ENCODE measurements around the gene COL19A1. TPM values are rescaled to one million over a fixed set of nuclear protein-coding genes. Genes with fewer than 3 reads are reported as not detected.
"Not testable (repeated sequence)": the region's sequence is repeated elsewhere in the genome, so short reads cannot be mapped to it uniquely, and the experiment has no call there.

The COL19A1 gene
- total RNA-seq, 1 experiment from 2014 or later, result 0.40 TPM

DNA sequence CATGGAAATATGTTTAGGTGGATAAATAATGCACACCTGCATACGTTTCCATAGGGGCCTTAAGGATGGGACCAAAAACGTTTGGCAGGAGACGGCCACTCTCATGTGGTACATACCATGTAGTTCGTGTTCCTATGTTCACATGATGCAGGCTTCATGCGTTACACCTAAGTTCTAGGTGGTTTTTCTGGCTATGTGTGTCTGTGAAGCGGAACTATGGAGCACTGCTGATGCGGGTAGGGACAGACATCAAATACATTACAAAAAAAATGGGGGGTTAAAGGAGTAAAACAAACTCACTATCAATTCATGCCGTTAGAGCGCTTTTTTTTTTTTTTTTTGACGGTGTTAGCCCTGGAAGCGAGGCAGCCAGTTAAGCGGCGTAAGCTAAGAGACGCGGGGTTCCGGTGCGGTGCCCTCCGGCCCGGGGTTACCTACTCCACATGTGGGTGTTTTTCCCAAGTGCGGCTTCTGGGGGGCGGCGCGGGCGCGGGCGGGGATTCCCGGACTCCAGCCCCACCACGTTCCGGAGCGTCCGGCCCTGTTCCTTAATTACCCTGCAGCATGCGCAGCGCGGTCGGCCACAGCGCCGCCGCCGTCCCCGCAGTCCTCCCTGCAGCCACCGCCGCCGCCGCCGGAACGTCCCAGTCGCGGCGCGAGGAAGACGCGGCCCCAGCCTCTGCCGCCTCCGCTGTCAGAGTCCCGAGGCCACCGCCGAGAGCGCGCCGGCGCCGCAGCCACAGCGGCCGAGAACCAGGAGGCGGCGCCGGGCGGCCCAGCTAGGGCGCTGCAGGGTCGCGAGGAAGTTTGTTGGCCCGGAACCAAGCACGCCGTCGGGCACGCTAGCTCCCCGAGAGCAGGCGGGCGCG lies 648 bp downstream of the COL19A1 start:
- peak; percentile 44 for DNase-seq (ENCODE audit: low read depth)

GRCh38 chr6:69867639-69867976 lies 1.3 kb downstream of the COL19A1 start:
- no peak for DNase-seq (ENCODE audit: low read depth)

- DNase-seq (ENCODE audit: low read depth), result no peak
These were observed 2.0 kb downstream of the COL19A1 start for GRCh38 chr6:69868252-69868804.

DNA sequence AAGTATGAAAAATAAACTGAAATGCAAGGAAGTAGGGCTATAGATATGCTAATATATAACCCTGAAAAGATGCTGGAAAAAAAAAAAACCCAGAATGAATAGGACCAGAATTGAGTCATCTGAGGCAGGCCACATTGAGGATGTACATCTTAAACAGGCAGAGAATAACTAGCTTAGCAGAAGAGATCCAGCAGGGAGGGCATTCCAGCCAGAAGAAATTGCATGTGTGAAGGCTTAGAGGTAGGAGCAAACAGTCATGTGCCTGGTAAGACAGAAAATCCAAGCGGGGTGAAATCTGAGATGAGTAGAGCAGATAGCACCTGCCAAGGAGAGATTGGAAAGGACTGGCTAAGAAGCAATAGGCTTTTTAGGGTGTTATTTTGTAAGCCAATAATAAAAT lies 2.6 kb downstream of the COL19A1 start:
- no peak for DNase-seq (ENCODE audit: low read depth)

- DNase-seq (ENCODE audit: low read depth), result peak; percentile 35
These were observed 4.8 kb downstream of the COL19A1 start for GRCh38 chr6:69871107-69871506.

DNA sequence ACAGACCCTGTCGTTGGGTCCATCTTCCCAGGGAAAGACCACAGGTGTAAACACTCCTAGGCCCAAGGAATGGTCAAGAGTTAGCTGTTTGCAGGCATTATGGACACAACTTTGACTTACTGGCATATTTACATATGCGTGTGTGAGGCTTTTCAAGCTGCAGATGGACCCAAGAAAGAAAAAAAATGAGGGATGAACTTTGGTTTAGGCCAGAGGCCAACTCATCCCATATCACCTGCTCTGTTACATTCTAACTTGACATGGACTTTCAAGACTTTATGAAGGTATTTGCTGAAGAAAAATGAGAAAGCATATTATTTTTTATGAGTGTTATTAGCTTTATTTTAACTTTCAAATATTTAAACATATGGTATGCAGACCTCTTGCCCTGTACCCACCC lies 6.9 kb downstream of the COL19A1 start:
- DNase-seq (ENCODE audit: low read depth), result no peak

GRCh38 chr6:69875715-69876114 lies 9.4 kb downstream of the COL19A1 start:
- no peak for DNase-seq (ENCODE audit: low read depth)

DNA sequence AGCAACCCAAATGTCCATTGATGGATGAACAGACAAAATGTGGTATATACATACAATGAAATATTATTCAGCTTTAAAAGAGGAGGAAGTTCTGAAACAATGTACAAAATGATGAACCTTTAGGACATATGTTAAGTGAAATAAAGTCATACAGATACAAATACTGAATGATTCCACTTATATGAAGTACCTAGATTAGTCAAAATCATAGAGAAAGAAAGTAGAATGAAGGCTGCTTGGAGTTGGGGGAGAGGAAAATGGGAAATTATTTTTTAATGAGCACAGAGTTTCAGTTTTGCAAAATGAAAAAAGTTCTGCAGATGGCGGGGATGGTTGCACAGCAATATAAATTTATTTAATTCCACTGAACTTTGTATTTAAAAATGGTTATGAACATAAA lies 12.4 kb downstream of the COL19A1 start:
- no peak for DNase-seq (ENCODE audit: low read depth)

DNA sequence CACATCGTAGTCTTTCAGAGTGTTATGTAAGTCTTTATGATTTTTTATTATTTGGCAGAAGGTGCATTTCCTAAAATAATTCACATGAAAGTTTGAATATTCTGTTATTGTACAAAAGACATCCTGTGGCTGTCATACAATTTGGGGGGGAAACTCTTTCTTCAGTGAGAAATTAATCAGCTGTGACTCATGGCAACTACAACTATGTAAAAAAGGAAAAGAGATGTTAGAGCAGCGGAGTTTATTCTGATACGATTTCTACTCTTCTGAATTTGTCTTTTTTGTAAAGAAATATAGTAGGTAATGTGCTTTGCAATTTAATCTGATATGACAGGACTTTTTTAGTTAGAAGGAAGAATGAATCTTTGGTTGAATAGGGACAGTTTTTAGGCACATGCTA lies 14.2 kb downstream of the COL19A1 start:
- DNase-seq (ENCODE audit: low read depth), result no peak

- no peak for DNase-seq (ENCODE audit: low read depth)
These were observed 15.2 kb downstream of the COL19A1 start for GRCh38 chr6:69881322-69882151.

GRCh38 chr6:69883551-69883950 lies 17.2 kb downstream of the COL19A1 start:
- no peak for DNase-seq (ENCODE audit: low read depth)

DNA sequence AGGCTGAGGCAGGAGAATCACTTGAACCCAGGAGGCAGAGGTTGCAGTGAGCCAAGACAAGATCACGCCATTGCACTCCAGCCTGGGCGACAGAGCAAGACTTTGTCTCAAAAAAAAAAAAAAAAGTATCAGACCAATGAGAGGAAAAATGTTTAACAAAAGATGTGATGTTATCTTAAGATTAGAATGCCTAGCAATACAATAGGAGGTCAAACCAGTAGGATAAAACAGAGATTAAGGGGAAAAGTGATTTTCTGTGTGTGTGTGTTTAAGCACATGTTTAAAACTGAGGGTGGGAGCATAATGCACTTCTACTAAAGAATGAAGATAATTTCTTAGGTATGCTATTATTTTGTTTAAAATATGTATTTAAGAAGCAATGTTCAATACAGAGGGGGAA lies 17.9 kb downstream of the COL19A1 start:
- DNase-seq (ENCODE audit: low read depth), result no peak

DNA sequence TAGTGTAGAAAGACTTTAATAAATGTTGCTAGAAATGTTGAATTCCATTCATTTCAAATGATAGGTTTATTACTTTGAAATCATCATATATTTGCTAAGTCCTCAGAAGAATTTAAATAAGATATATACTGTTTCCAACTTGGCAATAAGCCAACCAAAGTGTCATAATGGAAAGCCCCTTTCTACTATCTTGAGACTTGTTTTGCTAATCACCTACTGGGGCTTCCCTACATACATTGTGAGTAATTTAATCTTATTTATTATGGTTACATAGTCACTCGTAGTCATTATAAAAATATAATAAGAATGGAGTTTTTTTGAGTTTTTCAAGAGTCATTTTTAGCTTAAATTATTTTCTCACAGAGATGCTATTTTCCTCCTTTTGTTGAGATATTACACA lies 20.7 kb downstream of the COL19A1 start:
- DNase-seq (ENCODE audit: low read depth), result no peak

DNA sequence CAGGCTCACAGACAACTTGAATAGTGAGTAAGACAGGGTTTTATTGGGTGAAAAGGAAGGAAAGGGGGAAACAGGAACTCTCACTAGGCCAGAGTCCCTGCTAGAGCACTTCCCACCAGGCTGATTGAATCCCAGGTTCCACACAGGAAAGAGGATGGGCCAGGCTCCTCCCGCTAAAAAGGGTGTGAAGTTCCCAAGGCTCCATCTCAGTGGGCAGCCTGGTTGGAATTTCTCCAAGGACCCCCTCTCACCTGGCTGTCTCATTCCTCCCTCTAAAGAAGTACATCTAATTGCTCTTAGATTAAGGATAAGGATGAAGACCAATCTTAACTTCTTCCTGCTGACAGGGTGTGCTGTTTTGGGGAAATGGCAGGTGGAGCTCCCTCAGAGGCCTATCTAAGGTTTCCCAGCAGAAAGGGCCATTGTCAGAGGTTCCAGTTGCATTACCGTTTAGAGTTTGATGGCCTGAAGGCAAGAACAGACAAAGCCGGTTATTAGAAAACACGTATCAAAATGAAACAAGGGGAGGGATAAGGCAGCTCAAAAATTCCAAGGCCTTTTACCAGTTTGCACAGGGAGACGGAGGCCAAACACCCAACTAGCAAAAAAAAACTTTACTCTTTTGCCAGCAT lies 21.5 kb downstream of the COL19A1 start:
- no peak for DNase-seq (ENCODE audit: low read depth)

DNA sequence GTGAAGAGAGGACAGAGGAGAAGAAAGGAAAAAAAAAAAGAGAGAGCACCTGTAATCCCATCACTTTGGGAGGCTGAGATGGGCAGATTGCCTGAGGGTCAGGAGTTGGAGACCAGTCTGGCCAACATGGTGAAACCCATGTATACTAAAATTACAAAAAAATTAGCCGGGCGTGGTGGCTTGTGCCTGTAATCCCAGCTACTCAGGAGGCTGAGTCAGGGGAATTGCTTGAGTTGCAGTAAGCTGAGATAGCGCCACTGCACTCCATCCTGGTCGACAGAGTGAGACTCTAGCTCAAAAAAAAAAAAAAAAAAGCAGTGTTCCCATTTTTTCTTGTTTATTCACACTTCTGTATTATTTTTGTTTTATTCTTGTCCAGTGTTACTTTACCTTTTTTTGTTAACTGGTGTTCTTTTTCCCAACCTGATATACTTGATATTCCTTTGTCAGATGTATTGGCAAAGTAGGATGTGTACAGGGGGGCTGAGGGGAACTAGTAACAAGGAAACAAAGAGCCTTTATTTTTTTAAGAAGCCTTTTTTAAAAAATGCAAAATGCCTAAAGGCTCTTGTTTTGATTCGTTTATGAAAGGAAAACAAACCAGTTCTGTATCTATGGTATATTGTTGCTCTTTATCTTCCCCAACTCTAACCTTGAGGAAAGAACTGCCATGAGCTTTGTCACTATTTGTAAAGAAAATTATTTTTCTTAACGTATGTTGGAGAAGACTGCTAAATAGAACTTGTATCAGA lies 22.3 kb downstream of the COL19A1 start:
- no peak for DNase-seq (ENCODE audit: low read depth)

DNA sequence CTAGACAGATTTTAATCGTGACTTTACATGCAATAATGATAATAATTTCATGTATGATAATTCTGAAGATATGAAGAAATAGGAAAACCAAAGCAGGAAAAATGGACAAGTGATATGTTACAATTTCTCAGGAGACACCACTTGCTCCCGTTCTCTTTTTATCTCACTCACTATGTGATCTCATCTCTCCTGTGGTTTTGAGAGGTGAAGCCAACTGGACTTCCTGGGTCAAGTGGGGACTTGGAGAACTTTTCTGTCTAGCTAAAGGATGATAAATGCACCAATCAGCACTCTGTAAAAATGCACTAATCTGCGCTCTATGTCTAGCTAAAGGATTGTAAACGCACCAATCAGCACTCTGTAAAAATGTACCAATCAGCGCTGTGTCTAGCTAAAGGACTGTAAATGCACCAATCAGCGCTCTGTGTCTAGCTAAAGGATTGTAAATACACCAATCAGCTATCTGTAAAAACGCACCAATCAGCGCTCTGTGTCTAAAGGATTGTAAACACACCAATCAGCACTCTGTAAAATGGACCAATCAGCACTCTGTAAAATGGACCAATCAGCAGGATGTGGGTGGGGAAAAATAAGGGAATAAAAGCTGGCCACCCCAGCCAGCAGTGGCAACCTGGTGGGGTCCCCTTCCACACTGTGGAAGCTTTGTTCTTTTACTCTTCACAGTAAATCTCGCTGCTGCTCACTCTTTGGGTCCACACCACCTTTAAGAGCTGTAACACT lies 23.0 kb downstream of the COL19A1 start:
- DNase-seq (ENCODE audit: low read depth), result not testable (repeated sequence)

- not testable (repeated sequence) for DNase-seq (ENCODE audit: low read depth)
These were observed 26.2 kb downstream of the COL19A1 start for GRCh38 chr6:69892561-69892960.

- not testable (repeated sequence) for DNase-seq (ENCODE audit: low read depth)
These were observed 26.9 kb downstream of the COL19A1 start for GRCh38 chr6:69893266-69893665.

GRCh38 chr6:69894578-69895347 lies 28.4 kb downstream of the COL19A1 start:
- DNase-seq (ENCODE audit: low read depth), result peak; percentile 83

GRCh38 chr6:69895396-69895795 lies 29.0 kb downstream of the COL19A1 start:
- DNase-seq (ENCODE audit: low read depth), result no peak
